ENCODE data around the gene ZNF716.

GRCh38 chr7:57414852-57415251 is 35.1 kb upstream of the ZNF716 start:
- TF ChIP-seq CTCF (IDR thresholded peaks at IDR 0.05; ENCODE audit: poor library complexity) (no peak), EZH2 (IDR thresholded peaks at IDR 0.05; ENCODE audit: borderline replicate concordance) (no peak)

Measured in hepatocyte (in vitro differentiated cells).